GM19324 (cell line): Measurements from ENCODE around the gene GSKIP.

Source experiments
- ATAC-seq: cut with Tn5 transposase; IDR thresholded peaks from one replicate; pipeline ENCODE4 v1.9.1; 2021; ENCODE audit warnings: mild to moderate bottlenecking, moderate library complexity; ENCODE audit not compliant: unreplicated experiment, low FRiP score

The GSKIP gene

GRCh38 chr14:96413526-96413925, 50.2 kb downstream of the GSKIP start:
- no peak for ATAC-seq

DNA sequence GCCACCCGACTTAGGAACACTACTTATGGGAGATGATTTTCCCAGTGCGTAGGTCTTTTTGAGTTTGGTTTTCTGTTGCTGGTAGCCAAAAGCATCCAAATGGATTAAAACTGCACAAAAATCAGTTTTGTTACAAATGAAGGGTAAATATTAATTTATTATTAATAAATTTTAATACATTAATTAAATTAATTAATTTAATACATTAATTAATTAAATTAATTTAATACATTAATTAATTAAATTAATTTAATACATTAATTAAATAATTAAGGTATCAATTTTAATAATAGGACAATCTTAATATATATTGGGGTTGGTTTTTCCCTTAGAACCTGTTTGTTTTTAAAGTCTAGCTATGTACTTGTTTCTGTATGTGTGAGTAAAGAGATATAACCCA, 52.2 kb downstream of the GSKIP start:
- ATAC-seq: no peak

GRCh38 chr14:96416292-96416691, 53.0 kb downstream of the GSKIP start:
- ATAC-seq: no peak

DNA sequence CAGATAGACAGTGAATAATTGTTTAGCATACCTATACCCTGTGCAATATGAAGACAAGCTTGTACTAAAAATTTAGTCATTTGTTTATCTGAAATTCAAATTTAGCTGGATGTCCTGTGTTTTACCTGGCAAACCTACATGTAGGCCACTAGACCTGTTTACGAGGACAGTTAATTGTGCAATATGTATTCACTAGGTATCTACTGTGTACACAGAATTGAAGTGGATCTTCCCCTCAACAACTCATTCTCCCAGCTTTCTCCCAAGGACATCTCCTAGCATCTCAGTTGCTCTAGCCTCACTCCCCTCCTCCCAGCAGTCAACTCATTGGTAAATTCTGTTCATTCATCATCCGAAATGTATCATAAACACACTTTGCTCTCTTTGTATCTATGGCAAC, 53.9 kb downstream of the GSKIP start:
- ATAC-seq: no peak

DNA sequence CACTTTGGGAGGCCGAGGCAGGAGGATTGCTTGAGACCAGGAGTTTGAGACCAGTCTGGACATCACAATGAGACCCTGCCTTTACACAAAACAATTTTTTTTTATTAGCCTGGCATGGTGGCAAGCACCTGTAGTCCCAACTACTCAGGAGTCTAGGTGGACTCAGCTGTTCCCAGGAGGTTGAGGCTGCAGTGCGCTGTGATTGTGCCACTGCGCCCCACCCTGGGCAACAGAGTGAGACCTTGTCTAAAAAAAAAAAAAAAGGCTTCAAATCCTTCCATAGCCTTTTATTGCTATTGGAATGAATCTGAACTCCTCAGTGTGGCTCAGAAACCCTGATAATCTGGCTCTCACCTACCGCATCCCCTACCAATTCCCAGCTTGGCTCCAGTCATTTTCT, 54.7 kb downstream of the GSKIP start:
- ATAC-seq: no peak

GRCh38 chr14:96421236-96421635, 57.9 kb downstream of the GSKIP start:
- ATAC-seq: no peak

DNA sequence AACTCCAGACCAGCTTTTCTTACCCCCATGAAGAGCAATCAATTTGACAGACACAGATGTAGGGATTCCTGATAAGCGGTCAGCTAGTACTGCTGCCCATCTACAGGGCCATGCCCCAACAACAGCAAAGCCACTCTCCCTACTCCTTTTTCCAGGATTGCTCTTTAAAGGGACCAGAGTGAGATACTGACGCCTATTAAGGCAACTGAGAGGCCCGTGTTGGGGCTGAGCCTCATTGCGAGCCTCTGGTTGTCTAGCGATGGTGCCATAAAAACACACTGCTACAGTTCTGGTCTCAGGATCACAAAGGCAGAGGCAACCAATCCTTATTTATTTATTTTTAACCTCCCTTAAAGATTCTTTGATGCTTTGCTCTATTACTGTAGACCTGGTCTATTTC, 59.7 kb downstream of the GSKIP start:
- no peak for ATAC-seq

GRCh38 chr14:96423446-96424108, 60.3 kb downstream of the GSKIP start:
- ATAC-seq: no peak

DNA sequence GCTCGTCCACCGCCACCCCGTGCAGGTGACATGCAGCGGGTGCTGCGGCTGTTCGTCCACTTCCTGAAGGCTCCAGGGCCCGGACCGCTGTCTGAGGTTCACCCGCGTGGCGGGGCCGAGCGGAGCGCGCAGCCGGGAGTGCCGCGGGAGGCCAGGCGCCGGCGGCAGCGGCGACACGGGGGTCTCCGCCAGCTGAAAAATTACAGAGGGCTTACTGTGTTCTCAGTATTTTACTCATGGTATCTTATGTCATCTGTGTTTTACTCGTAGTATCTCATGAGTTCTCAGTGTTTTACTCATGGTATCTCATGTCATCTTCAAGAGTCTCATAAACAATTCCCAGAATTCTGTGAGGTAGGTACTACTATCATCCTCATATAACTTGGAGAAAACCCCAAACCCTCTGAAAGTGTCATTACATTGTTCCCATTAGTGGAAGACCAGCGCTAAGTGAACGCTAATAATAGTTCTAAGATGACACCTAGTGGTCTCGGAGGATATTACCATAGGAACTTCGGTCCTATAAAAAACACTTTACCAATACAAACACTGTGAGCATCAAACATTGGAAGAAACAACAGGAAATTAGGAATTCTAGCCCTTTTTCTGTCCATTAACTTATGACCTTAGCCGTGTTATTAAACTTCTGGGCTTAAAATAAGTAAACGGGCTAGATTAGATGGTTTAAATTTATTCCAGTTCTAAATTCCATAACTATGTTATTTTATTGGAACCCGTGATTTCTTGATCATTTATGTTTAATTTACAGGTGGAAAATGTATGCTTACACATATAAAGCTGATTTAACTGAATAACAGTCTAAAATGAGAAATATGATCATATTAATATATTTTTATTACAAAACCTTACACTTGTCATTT, 61.0 kb downstream of the GSKIP start:
- ATAC-seq: no peak

DNA sequence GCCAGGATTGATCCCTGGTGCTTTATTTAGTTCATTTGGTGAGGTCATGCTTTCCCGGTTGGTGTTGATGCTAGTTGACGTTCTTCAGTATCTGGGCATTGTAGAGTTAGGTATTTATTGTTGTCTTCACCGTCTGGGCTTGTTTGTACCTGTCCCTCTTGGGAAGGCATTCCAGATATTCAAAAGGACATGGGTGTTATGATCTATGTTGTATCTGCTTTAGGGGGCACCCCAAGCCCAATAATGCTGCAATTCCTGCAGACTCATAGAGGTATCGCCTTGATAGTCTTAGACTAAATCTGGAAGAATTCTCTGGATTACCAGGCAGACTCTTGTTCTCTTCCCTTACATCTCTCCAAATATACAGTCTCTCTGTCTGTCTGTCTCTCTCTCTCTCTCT, 70.7 kb downstream of the GSKIP start:
- no peak for ATAC-seq
